H9 (cell line): ENCODE results near the gene EXOC1L. TPM values are rescaled to one million over a fixed set of nuclear protein-coding genes. Genes with fewer than 3 reads are reported as not detected.

Source experiments
- DNase-seq: peaks from one replicate; pipeline ENCODE4 v3.0.0-alpha.2; 2017
- H2AFZ ChIP-seq: one replicate; pipeline ENCODE4 v1.6.1; 2013; ENCODE audit warnings: mild to moderate bottlenecking, low read length, control low read depth, moderate library complexity
- H2AK5ac ChIP-seq: 2 replicates; pipeline ENCODE4 v1.6.1; 2013; ENCODE audit warnings: low read length, control low read depth, mixed read lengths; ENCODE audit not compliant: insufficient read length
- H2BK120ac ChIP-seq: one replicate; pipeline ENCODE4 v1.6.1; 2013; ENCODE audit warnings: low read depth, mild to moderate bottlenecking, low read length, control low read depth, inconsistent platforms; ENCODE audit not compliant: poor library complexity, severe bottlenecking
- H2BK12ac ChIP-seq: 2 replicates; pipeline ENCODE4 v1.6.1; 2013; ENCODE audit warnings: low read length, control low read depth, mixed read lengths, low read depth; ENCODE audit not compliant: insufficient read length
- H2BK15ac ChIP-seq: 2 replicates; pipeline ENCODE4 v1.6.1; 2013; ENCODE audit warnings: low read depth, low read length, control low read depth
- H2BK20ac ChIP-seq: one replicate; pipeline ENCODE4 v1.6.1; 2013; ENCODE audit warnings: low read depth, mild to moderate bottlenecking, low read length, control low read depth, inconsistent platforms; ENCODE audit not compliant: poor library complexity, severe bottlenecking
- H2BK5ac ChIP-seq: 2 replicates; pipeline ENCODE4 v1.6.1; 2013; ENCODE audit warnings: low read length, control low read depth, mixed read lengths; ENCODE audit not compliant: insufficient read length
- H3K14ac ChIP-seq: 2 replicates; pipeline ENCODE4 v1.6.1; 2013; ENCODE audit warnings: low read length, control low read depth; ENCODE audit not compliant: insufficient read depth
- H3K18ac ChIP-seq: 2 replicates; pipeline ENCODE4 v1.6.1; 2013; ENCODE audit warnings: low read depth, mild to moderate bottlenecking, mixed read lengths, low read length, control low read depth; ENCODE audit not compliant: insufficient read length
- H3K23ac ChIP-seq: 2 replicates; pipeline ENCODE4 v1.6.1; 2013; ENCODE audit warnings: low read length, control low read depth, mixed read lengths, low read depth; ENCODE audit not compliant: insufficient read length
- H3K23me2 ChIP-seq: 2 replicates; pipeline ENCODE4 v1.6.1; 2013; ENCODE audit warnings: low read depth, mild to moderate bottlenecking, mixed read lengths, low read length, control low read depth; ENCODE audit not compliant: insufficient read length, poor library complexity, severe bottlenecking
- H3K27ac ChIP-seq: 2 replicates; pipeline ENCODE4 v1.5.1; 2013; ENCODE audit warnings: low read length, control low read depth, mixed read lengths, low read depth; ENCODE audit not compliant: insufficient read length
- H3K27me3 ChIP-seq: 2 replicates; pipeline ENCODE4 v1.6.1; 2013; ENCODE audit warnings: low read length, control low read depth, inconsistent platforms; ENCODE audit not compliant: insufficient read depth
- H3K4ac ChIP-seq: 2 replicates; pipeline ENCODE4 v1.6.1; 2013; ENCODE audit warnings: low read depth, mild to moderate bottlenecking, control low read depth, inconsistent platforms, low read length, moderate library complexity
- H3K4me1 ChIP-seq: 2 replicates; pipeline ENCODE4 v1.6.1; 2013; ENCODE audit warnings: low read length, control low read depth, inconsistent platforms; ENCODE audit not compliant: insufficient read depth
- H3K4me2 ChIP-seq: 2 replicates; pipeline ENCODE4 v1.6.1; 2013; ENCODE audit warnings: low read length, control low read depth, mixed read lengths; ENCODE audit not compliant: insufficient read length, insufficient read depth
- H3K56ac ChIP-seq: 2 replicates; pipeline ENCODE4 v1.6.1; 2013; ENCODE audit warnings: low read depth, mild to moderate bottlenecking, mixed read lengths, low read length, control low read depth; ENCODE audit not compliant: insufficient read length
- H3K79me1 ChIP-seq: 2 replicates; pipeline ENCODE4 v1.6.1; 2013; ENCODE audit warnings: low read depth, mild to moderate bottlenecking, moderate library complexity, low read length, control low read depth, inconsistent platforms; ENCODE audit not compliant: insufficient read depth, poor library complexity, severe bottlenecking
- H3K79me2 ChIP-seq: 2 replicates; pipeline ENCODE4 v1.6.1; 2013; ENCODE audit warnings: low read length, control low read depth, inconsistent platforms; ENCODE audit not compliant: insufficient read depth
- H3K9ac ChIP-seq: 2 replicates; pipeline ENCODE4 v1.6.1; 2013; ENCODE audit warnings: low read length, control low read depth, mixed read lengths; ENCODE audit not compliant: insufficient read length; ENCODE audit errors: extremely low read depth
- H3K9me3 ChIP-seq: one replicate; pipeline ENCODE4 v1.6.1; 2013; ENCODE audit warnings: low read depth, low read length, inconsistent platforms; ENCODE audit not compliant: control insufficient read depth
- H3T11ph ChIP-seq: one replicate; pipeline ENCODE4 v1.6.1; 2013; ENCODE audit warnings: mild to moderate bottlenecking, low read length, control low read depth, inconsistent platforms
- H4K20me1 ChIP-seq: one replicate; pipeline ENCODE4 v1.6.1; 2013; ENCODE audit not compliant: control insufficient read depth, insufficient read length, insufficient read depth
- H4K5ac ChIP-seq: 2 replicates; pipeline ENCODE4 v1.6.1; 2013; ENCODE audit warnings: low read depth, mild to moderate bottlenecking, mixed read lengths, low read length, control low read depth; ENCODE audit not compliant: insufficient read length
- H4K8ac ChIP-seq: replicated peaks from 2 replicates; pipeline ENCODE4 v1.6.1; 2013; ENCODE audit warnings: low read length, control low read depth, mixed read lengths, low read depth; ENCODE audit not compliant: insufficient read length
- H4K91ac ChIP-seq: 2 replicates; pipeline ENCODE4 v1.6.1; 2013; ENCODE audit warnings: low read depth, mild to moderate bottlenecking, moderate library complexity, mixed read lengths, low read length, control low read depth; ENCODE audit not compliant: insufficient read length
- H3K27ac Mint-ChIP-seq, 3 experiments: 2 replicates in 2 of 3; 3 replicates in 1 of 3; pipeline ENCODE4 v1.8.0; 2020 to 2021; ENCODE audit warnings: mixed read lengths in 3 of 3, mild to moderate bottlenecking in 1 of 3, moderate library complexity in 1 of 3
- H3K27me3 Mint-ChIP-seq: 2 replicates; pipeline ENCODE4 v1.8.0; 2021; ENCODE audit warnings: low read depth, mild to moderate bottlenecking, moderate library complexity, mixed read lengths
- H3K36me3 Mint-ChIP-seq, 3 experiments: 2 replicates in 2 of 3; 3 replicates in 1 of 3; pipeline ENCODE4 v1.8.0; 2020 to 2021; ENCODE audit warnings: low read depth in 3 of 3, mixed read lengths in 3 of 3; ENCODE audit not compliant: insufficient read depth in 1 of 3
- H3K4me1 Mint-ChIP-seq, 2 experiments: 2 replicates each; pipeline ENCODE4 v1.8.0; 2020; ENCODE audit warnings: mixed read lengths in 2 of 2
- H3K4me3 Mint-ChIP-seq, 2 experiments: 2 replicates in 1 of 2; 3 replicates in 1 of 2; pipeline ENCODE4 v1.8.0; 2020 to 2021; ENCODE audit warnings: mild to moderate bottlenecking in 2 of 2, mixed read lengths in 2 of 2, moderate library complexity in 1 of 2
- H3K9me3 Mint-ChIP-seq, 2 experiments: 2 replicates in 1 of 2; 3 replicates in 1 of 2; pipeline ENCODE4 v1.8.0; 2020; ENCODE audit warnings: mild to moderate bottlenecking in 2 of 2, mixed read lengths in 2 of 2, moderate library complexity in 1 of 2
- CTCF ChIP-seq: fragments of 200-600 bp; sonication (generic); conservative IDR thresholded peaks from 3 replicates; pipeline ENCODE4 v1.8.0; 2021; ENCODE audit warnings: antibody characterized with exemption, mild to moderate bottlenecking
- WGBS: extraction: QIAGEN DNeasy Blood & Tissue Kit; methylation state at CpG from one replicate; pipeline ENCODE4 v1.1.7; 2013; ENCODE audit warnings: missing lambda C conversion rate, low lambda C conversion rate, mixed read lengths; ENCODE audit not compliant: insufficient read length; ENCODE audit errors: extremely low coverage; 5-methylcytosine and 5-hydroxymethylcytosine counted together
- total RNA-seq: library from RNA; stranded (reverse); gene quantifications from 2 replicates; pipeline ENCODE4 v1.2.1, GENCODE V29; 2021

EXOC1L gene
- total RNA-seq, 1 experiment from 2014 or later = not detected

GRCh38 chr4:55830048-55830447 lies 10.5 kb downstream of the EXOC1L start:
- H3K9me3 Mint-ChIP-seq = no peaks in the 10 kb centered on the region
- no peak for TF ChIP-seq CTCF
- H3K27me3 Mint-ChIP-seq = peaks cover 17% of the 10 kb centered on the region
- no peak overlapping the region for H3K4me3 Mint-ChIP-seq
- no peak overlapping the region for H4K5ac ChIP-seq
- no peak overlapping the region for H3K9ac ChIP-seq
- H2AFZ ChIP-seq = no peak overlapping the region
- H4K91ac ChIP-seq = no peak overlapping the region
- H4K20me1 ChIP-seq = no peaks in the 10 kb centered on the region
- no peak overlapping the region for H3T11ph ChIP-seq
- no peak overlapping the region for H2BK120ac ChIP-seq
- H2AK5ac ChIP-seq = no peak overlapping the region
- no peaks in the 10 kb centered on the region for H3K27me3 ChIP-seq
- no peaks in the 10 kb centered on the region for H3K36me3 Mint-ChIP-seq
- H3K23me2 ChIP-seq = no peaks in the 10 kb centered on the region
- no peak overlapping the region for H3K18ac ChIP-seq
- H3K9me3 ChIP-seq = no peaks in the 10 kb centered on the region
- no peak overlapping the region for H3K23ac ChIP-seq
- H3K56ac ChIP-seq = no peak overlapping the region
- no peak overlapping the region for H2BK12ac ChIP-seq
- H3K79me2 ChIP-seq = no peaks in the 10 kb centered on the region
- no CpG with 5 or more reads among the region's 3 CpGs for WGBS
- no peak overlapping the region for H3K14ac ChIP-seq
- H3K27ac ChIP-seq = no peak overlapping the region
- no peak overlapping the region for H3K4ac ChIP-seq
- H3K79me1 ChIP-seq = no peaks in the 10 kb centered on the region
- no peak overlapping the region for H3K4me2 ChIP-seq
- no peak overlapping the region for H3K27ac Mint-ChIP-seq
- no peak for DNase-seq
- no peaks in the 10 kb centered on the region for H3K4me1 Mint-ChIP-seq
- no peak overlapping the region for H2BK5ac ChIP-seq
- H3K4me1 ChIP-seq = no peaks in the 10 kb centered on the region
- H2BK15ac ChIP-seq = no peak overlapping the region
- H2BK20ac ChIP-seq = no peak overlapping the region
- H4K8ac ChIP-seq = no peak overlapping the region
